ENCODE data around the gene RAP2B. TPM values are rescaled to one million over a fixed set of nuclear protein-coding genes. Genes with fewer than 3 reads are reported as not detected.
"Not testable (repeated sequence)": the region's sequence is repeated elsewhere in the genome, so short reads cannot be mapped to it uniquely, and the experiment has no call there.

Gene RAP2B
- total RNA-seq, 4 donors from 2014 or later, result 1.5 to 2.0 (median 1.7) TPM

GRCh38 chr3:153146191-153147053 is 15.6 kb upstream of the RAP2B start:
- Histone ChIP-seq H3K9me3 (no peaks in the 10 kb centered on the region), H3K4me1 (no peaks in the 10 kb centered on the region), H3K27ac (no peak overlapping the region), H3K36me3 (no peaks in the 10 kb centered on the region), H3K4me3 (no peak overlapping the region), H3K27me3 (no peaks in the 10 kb centered on the region)
- TF ChIP-seq, protein P1, sequence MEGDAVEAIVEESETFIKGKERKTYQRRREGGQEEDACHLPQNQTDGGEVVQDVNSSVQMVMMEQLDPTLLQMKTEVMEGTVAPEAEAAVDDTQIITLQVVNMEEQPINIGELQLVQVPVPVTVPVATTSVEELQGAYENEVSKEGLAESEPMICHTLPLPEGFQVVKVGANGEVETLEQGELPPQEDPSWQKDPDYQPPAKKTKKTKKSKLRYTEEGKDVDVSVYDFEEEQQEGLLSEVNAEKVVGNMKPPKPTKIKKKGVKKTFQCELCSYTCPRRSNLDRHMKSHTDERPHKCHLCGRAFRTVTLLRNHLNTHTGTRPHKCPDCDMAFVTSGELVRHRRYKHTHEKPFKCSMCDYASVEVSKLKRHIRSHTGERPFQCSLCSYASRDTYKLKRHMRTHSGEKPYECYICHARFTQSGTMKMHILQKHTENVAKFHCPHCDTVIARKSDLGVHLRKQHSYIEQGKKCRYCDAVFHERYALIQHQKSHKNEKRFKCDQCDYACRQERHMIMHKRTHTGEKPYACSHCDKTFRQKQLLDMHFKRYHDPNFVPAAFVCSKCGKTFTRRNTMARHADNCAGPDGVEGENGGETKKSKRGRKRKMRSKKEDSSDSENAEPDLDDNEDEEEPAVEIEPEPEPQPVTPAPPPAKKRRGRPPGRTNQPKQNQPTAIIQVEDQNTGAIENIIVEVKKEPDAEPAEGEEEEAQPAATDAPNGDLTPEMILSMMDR (IDR thresholded peaks at IDR 0.05 in 4 of 5, conservative IDR thresholded peaks at IDR 0.05 in 1 of 5), result no peak
- no peak for TF ChIP-seq POLR2A (IDR thresholded peaks at IDR 0.05)
- DNase-seq (no peak), ATAC-seq (no peak)
- in situ Hi-C loops (cut with MboI; ENCODE audit: low sequenced_read_pairs in 4 of 4) (no loop called here), intact Hi-C loops (cut with DNase I; ENCODE audit: low total_unique reads) (no loop called here)

DNA sequence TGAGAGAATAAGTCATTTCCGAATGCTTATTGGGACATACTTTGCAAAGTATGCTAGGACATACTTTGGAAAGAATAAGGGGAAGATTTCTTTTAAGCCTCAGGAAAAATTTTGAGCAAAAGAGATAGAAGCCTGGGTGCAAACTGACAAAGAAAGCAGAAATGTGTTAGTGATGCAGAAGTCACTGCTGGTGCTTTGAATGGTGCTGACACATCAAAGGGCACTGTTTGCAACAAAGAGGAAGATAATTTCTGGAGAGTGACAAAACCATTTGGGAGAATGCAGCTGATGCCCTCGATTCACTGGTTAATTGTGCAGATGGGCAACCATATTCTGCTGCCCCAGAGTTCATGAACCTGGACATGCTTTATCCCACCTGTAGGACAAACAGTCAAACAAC is 11.0 kb upstream of the RAP2B start:
- Histone ChIP-seq H3K27ac (no peak overlapping the region), H3K27me3 (no peaks in the 10 kb centered on the region), H3K36me3 (no peaks in the 10 kb centered on the region), H3K4me3 (no peak overlapping the region), H3K4me1 (no peaks in the 10 kb centered on the region), H3K9me3 (no peaks in the 10 kb centered on the region)
- DNase-seq (no peak), ATAC-seq (no peak)
- TF ChIP-seq, protein P1 (IDR thresholded peaks at IDR 0.05 in 4 of 5, conservative IDR thresholded peaks at IDR 0.05 in 1 of 5), result no peak
- TF ChIP-seq POLR2A (IDR thresholded peaks at IDR 0.05), result no peak
- in situ Hi-C loops (cut with MboI; ENCODE audit: low sequenced_read_pairs in 4 of 4), result no loop called here
- intact Hi-C loops (cut with DNase I; ENCODE audit: low total_unique reads), result no loop called here

DNA sequence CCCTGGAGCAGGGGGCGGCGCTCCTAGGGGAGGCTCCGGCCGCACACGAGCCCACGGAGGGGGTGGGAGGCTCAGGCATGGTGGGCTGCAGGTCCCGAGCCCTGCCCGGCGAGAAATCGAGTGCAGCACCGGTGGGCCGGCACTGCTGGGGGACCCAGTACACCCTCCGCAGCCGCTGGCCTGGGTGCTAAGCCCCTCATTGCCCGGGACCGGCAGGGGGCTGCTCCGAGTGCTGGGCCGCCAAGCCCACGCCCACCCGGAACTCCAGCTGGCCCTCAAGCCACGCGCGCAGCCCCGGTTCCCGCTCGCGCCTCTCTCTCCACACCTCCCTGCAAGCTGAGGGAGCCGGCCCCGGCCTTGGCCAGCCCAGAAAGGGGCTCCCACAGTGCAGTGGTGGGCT is 6.2 kb upstream of the RAP2B start:
- intact Hi-C loops (cut with DNase I; ENCODE audit: low total_unique reads); H3K27me3 ChIP-seq; H3K27ac ChIP-seq; in situ Hi-C loops (cut with MboI; ENCODE audit: low sequenced_read_pairs in 4 of 4); DNase-seq; H3K4me1 ChIP-seq; H3K9me3 ChIP-seq; H3K36me3 ChIP-seq; ATAC-seq; H3K4me3 ChIP-seq: not testable (repeated sequence)

- intact Hi-C loops (cut with DNase I; ENCODE audit: low total_unique reads) (no loop called here), in situ Hi-C loops (cut with MboI; ENCODE audit: low sequenced_read_pairs in 4 of 4) (no loop called here)
- H3K4me3 ChIP-seq, result no peak overlapping the region
- no peak for DNase-seq
- H3K27ac ChIP-seq, result no peak overlapping the region
- H3K36me3 ChIP-seq, result no peaks in the 10 kb centered on the region
- H3K27me3 ChIP-seq, result no peaks in the 10 kb centered on the region
- ATAC-seq, result no peak
- H3K9me3 ChIP-seq, result no peaks in the 10 kb centered on the region
- TF ChIP-seq, protein P1 (IDR thresholded peaks at IDR 0.05 in 4 of 5, conservative IDR thresholded peaks at IDR 0.05 in 1 of 5), result no peak
- no peak for TF ChIP-seq POLR2A (IDR thresholded peaks at IDR 0.05)
- H3K4me1 ChIP-seq, result peaks cover 0 to 3% of the 10 kb centered on the region in 2 donors
These were observed 3.8 kb upstream of the RAP2B start for GRCh38 chr3:153158189-153158588.

GRCh38 chr3:153158961-153159735 is 2.9 kb upstream of the RAP2B start:
- DNase-seq (no peak), ATAC-seq (no peak)
- peaks cover 6 to 9% of the 10 kb centered on the region in 2 donors for H3K4me1 ChIP-seq
- H3K27me3 ChIP-seq, result no peaks in the 10 kb centered on the region
- TF ChIP-seq, protein P1 (IDR thresholded peaks at IDR 0.05 in 4 of 5, conservative IDR thresholded peaks at IDR 0.05 in 1 of 5), result no peak
- TF ChIP-seq POLR2A (IDR thresholded peaks at IDR 0.05), result no peak
- H3K36me3 ChIP-seq, result no peaks in the 10 kb centered on the region
- H3K27ac ChIP-seq, result no peak overlapping the region
- no peaks in the 10 kb centered on the region for H3K9me3 ChIP-seq
- in situ Hi-C loops (cut with MboI; ENCODE audit: low sequenced_read_pairs in 4 of 4), result no loop called here
- intact Hi-C loops (cut with DNase I; ENCODE audit: low total_unique reads), result no loop called here
- no peak overlapping the region for H3K4me3 ChIP-seq

Measured in gastrocnemius medialis (tissue), 4 donors.